Peyer's patch (tissue), 4 donors: ENCODE data around the gene ASCC2.

Experiments
- CTCF ChIP-seq, 6 experiments: fragments of 450-650 bp in 4 of 6; fragments of 200-600 bp in 2 of 6; sonication (generic) in 1 of 6; IDR thresholded peaks; one replicate each; pipeline ENCODE4 v1.5.1; 2017 to 2019; ENCODE audit warnings: antibody characterized with exemption in 6 of 6, mild to moderate bottlenecking in 3 of 6, moderate library complexity in 1 of 6
- POLR2A ChIP-seq, 2 donors: fragments of 450-650 bp; IDR thresholded peaks; one replicate each; pipeline ENCODE4 v1.5.1; 2017; ENCODE audit warnings: antibody characterized with exemption in 2 of 2, mild to moderate bottlenecking in 2 of 2, moderate library complexity in 2 of 2

DNA sequence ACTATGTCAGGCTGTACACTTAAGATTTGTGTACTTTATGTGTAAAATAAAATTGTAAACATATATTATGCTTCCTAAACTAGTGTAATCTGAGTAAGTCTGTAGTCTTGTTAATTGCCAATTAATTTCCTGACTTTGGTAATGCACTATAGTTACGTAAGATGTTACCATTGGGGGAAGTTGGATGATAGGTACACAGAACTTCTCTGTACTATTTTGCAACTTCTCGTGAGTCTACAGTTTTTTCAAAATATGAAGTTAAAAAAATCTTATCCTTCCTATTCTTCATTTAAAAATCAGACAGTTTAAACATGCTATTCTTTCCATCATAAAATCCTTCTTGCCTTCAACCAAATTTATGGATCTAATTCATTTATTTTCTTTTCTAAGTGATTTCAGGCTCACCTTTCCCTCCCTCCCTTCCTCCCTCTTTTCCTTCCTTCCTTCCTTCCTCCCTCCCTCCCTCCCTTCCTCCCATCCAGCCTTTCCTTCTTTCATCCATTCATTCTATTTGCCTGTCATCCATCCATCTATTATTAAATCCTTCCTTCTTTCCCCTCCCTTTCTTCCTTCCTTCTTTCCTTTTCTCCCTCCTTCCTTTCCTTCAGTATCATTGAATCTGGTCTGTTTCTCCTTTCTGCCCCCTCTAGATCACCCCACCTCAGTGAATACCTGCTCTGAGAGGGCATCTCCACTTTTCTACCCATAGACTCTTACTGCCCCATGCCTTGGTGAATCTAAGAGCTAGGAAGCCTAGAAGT lies 22.1 kb upstream of the ASCC2 start:
- TF ChIP-seq CTCF (IDR thresholded peaks at IDR 0.05) = no peak
- no peak for TF ChIP-seq POLR2A (IDR thresholded peaks at IDR 0.05)
